Activated CD8-positive, alpha-beta memory T cell treated with anti-CD3 and anti-CD28 coated beads, Interleukin-2, amount 50 U/mL, for 24 hours (primary cell): ENCODE measurements around the gene DGCR6.
"Not testable (repeated sequence)": the region's sequence is repeated elsewhere in the genome, so short reads cannot be mapped to it uniquely, and the experiment has no call there.

ENCODE experiments used
- DNase-seq: peaks from one replicate; pipeline ENCODE4 v3.0.0-alpha.2; 2020; ENCODE audit errors: extremely low read depth

The DGCR6 gene

DNA sequence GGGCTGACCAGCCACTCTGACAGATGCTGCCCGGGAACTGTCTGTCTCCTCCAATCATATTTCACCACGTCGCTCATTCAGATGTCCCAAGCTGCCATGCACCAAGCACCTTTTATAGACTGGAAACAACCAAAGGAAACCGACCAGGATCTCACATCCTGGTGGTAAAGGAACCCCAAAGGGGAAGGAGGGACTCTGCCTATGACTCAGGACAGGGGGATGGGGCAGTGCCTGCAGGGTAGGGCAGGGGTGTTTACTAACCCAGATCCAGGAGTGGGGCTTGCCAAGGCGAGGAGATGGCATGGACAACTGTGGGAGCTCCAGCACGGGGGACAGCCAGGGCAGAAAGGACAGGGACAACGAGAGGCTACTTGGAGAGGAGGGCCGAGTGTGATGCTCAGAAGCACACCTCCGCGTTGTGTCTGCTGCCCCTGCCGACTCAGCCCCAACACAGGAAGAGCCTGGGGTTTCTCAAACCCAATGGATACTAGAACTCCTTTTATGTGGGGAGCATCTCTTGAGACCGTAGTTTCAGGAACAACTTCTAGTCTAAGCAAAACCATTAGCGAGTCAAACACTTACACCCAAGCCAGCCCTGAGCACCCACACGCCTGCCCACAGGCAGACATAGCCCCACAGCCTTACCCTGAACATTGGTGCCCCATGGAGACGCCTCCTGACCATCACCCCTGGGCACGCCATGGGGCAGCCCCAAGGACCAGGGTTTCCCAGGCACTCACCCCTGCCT, 26.0 kb downstream of the DGCR6 start:
- DNase-seq = no peak

DNA sequence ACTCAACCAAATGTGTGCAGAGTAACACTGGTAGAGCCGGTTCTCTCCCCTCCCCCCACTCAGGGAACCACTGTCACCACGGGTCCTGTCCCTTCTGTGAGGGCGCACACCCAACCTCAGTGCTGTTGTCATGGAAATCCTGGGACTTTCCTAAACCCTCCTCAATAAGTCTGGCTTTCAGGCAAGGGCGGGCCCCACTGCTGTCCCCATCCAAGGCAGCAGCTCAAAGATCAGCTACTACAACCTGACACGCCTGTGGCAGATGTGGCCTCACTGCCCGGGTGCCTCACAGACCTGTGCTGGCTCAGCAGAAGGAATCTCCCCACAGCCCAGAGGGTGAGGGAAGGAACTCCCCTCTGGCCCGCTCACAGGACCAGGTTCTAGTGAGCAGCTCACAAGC, 27.8 kb downstream of the DGCR6 start:
- DNase-seq = no peak

DNA sequence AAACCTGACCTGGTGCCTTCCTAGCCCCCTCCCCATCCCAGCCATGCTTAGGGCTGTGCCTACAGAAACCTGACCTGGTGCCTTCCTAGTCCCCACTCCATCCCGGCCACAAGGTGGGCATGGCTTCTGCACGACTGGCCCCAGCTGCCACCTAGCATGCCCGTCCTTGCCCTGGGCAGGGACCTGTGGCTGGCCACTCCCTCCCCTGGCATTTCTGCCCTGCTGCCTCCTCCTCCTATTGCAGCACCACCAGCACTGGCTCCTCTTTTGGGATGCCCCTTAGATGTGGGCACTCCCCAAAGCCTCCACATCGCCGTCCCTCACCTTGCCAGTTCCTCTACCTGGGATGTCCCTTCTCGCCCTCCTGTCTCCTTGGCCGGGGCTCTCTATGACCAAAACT, 28.6 kb downstream of the DGCR6 start:
- not testable (repeated sequence) for DNase-seq

DNA sequence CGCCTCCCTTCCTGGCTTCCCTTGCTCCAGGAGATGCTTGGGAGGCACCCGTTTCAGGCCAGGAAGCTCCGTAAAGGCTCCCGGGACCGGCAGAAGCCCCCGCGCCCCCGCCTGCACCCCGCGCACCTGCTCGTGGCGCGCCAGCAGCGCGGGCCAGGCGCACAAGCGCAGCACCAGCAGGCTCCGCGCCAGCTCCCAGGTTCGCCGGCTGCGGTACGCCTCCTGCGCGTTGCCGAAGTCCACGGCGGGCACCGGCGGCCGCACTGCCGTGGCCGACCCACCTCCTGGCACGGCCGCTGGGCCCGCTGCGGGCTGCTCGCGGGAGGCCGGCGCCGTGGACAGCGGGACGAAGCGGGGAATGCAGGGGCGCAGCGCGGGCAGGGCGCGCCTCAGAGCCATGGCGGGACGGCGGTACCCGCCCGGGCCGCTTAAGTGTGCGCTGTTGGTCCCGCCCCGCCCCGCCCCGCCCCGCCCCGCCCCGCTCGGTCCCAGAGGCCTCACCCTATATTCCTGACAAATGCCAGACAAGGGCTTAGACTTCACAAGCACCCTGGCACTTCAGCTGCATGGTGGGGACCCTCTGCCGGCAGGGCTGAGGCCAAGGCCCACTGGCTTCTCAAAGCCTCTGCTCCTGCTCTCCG, 29.9 kb downstream of the DGCR6 start, which contains the start of gene PRODH:
Gene PRODH, minus strand, starts transcription at position 405 of the 641 bp plus-strand sequence. Its CDS starts 6 bp downstream, at position 399.
- no peak for DNase-seq

DNA sequence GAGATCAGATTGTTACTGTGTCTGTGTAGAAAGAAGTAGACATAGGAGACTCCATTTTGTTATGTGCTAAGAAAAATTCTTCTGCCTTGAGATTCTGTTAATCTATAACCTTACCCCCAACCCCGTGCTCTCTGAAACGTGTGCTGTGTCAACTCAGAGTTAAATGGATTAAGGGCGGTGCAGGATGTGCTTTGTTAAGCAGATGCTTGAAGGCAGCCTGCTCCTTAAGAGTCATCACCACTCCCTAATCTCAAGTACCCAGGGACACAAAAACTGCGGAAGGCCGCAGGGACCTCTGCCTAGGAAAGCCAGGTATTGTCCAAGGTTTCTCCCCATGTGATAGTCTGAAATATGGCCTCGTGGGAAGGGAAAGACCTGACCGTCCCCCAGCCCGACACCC, 32.6 kb downstream of the DGCR6 start:
- not testable (repeated sequence) for DNase-seq

DNA sequence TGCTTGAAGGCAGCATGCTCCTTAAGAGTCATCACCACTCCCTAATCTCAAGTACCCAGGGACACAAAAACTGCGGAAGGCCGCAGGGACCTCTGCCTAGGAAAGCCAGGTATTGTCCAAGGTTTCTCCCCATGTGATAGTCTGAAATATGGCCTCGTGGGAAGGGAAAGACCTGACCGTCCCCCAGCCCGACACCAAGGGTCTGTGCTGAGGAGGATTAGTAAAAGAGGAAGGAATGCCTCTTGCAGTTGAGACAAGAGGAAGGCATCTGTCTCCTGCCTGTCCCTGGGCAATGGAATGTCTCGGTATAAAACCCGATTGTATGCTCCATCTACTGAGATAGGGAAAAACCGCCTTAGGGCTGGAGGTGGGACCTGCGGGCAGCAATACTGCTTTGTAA, 41.0 kb downstream of the DGCR6 start:
- not testable (repeated sequence) for DNase-seq

DNA sequence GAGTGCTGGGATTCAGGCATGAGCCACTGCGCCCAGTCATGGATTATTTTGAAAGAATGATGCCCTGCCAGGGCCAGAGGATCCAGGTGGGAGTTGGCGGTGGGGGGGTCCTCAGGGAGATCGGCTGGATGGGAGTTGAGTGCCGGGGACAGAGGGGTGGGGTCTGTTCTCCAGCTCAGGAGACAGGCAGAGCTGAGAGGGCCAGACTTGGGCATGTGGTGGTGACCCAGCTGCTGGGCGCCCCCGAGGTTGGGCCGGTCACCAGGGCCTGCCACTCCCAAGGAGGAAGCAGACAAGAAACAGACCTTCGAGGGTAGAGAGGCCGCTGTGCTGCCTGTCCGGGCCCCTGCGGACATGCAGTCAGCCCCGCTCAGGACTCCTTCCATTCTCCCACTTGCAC, 41.8 kb downstream of the DGCR6 start:
- DNase-seq = no peak

DNA sequence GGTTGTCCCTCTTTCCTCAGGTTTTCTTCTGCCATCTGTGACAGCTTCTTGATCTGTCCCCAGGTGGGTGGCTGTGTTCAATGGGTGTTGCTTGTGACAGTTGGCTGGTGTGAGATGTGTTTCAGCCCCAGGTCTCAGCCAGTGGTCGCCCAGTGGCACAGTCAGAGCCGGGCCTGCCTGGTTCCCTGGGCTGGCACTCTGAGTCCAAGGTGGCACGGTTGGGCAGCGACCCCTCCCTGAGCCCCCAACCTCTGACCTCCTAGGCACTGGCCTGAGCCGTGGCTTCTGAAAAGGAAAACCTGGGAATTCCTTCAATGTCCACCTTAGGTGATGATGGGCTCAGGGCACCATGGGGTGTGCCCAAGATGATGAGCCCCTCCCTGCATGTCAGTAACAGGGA, 44.0 kb downstream of the DGCR6 start:
- DNase-seq = no peak

DNA sequence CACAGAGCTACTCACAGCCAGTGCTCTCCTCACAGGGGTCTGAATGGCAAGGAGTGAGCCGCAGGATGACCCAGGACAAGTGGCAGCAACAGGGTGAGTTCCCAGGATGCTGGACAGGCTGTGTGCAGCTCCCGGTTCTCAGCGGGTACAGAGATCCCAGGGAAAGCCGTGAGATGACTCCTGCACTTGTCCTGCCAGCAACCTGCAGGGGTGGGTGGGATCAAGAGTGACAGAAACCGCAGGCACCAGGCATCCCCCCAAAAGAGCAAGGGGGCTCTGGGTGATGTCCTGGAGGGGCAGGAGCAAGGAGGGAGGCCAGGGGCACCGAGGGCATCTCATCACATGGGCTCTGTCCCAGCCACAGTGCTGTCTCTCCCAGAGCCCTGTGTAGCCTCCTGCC, 45.9 kb downstream of the DGCR6 start:
- no peak for DNase-seq

DNA sequence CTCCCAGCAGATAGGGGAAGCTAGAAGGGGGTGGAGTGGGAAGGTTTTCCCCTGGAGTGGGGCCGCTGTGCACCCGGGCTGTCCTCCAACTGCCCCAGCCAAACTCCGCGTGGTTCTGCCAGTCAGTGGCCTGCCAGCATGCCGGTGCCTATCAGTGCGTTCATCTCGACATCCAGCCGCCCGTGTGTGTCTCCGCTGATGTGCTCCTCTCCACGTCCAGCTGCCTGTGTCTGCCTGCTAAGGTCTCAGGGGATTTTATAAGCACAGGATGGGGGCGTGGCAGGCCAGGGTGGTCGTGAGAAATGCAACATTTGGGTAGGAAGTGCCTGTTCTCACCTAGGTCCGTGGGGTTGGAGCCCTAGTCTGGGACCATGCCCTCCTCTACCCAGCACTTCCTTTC, 47.0 kb downstream of the DGCR6 start:
- not testable (repeated sequence) for DNase-seq

DNA sequence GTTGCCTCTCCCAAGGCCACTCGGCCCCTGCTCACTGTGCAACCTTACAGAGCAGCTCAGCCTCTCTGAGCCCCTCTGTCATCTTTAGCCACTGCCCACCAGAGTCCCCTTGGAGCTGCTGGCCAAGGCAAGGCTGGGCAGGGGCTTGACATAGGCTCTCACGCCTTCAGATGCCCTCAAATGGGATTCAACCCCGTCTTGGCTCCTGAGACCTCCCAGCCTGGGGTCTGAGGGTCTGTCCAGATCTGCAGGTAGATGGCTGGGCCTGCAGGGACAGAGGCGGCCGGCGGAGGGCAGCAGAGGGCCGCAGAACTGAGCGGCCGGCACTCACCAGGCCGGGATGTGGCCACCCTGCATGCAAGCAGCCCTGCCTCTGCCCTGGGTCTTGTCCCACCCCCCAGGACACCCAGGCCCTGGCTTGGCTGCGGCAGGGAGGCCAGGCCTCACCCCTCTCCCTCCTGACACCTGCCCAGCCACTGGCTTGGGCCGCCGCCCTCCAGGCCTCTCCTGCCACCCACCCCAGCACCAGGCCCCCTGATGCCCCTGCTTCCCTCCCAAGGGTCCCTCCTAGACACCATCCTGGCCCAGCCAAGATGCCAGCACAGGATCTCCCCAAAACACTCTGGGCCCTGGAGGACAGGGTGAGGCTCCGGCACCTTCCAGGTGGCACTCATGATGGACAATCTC, 48.3 kb downstream of the DGCR6 start:
- DNase-seq = not testable (repeated sequence)

DNA sequence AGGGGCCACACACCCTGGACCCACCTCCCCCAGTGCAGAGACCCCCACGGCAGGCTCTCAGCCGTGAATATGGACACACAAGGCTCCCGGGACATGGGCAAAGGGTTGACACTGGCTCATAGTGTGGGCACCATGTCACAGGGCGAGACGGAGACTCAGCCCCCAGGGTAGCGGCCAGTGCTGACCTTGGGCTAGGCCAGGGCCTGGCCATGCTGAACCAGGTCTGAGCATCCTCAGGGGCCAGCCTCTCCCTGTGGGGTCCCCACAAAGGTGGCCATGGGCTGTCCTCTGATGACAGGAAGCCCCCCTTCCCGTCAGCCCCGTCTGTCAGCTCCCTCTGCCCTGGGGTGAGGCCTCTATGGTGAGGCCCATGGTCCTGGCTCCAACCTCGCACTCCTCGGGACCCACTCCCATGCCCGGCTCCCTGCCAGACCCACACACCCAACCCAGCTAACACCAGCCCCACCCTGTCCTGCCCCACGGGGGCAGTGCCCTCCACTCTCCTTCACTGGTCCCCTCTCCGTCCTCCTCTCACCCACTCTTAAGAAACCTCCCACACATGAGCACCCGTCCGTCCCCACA, 49.0 kb downstream of the DGCR6 start:
- no peak for DNase-seq

DNA sequence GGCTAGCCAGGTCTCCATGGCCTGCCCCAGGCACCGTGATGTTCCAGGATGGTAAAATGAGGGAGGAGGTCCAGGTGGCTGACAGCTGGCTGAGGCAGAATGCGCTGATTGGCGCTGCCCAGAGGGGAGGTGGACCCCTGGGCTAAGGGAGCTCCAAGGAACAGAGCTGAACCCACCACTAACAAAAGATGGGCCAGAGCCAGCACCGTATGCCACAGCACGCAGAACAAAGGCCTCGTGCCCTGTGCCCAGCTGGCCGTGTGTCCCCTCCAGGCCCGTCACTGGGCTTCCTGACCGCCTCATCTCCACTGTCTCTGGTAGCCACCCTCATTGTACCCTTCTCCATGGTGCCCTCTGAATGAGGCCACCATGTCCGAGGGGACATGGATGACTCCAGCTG, 49.6 kb downstream of the DGCR6 start:
- DNase-seq = no peak

DNA sequence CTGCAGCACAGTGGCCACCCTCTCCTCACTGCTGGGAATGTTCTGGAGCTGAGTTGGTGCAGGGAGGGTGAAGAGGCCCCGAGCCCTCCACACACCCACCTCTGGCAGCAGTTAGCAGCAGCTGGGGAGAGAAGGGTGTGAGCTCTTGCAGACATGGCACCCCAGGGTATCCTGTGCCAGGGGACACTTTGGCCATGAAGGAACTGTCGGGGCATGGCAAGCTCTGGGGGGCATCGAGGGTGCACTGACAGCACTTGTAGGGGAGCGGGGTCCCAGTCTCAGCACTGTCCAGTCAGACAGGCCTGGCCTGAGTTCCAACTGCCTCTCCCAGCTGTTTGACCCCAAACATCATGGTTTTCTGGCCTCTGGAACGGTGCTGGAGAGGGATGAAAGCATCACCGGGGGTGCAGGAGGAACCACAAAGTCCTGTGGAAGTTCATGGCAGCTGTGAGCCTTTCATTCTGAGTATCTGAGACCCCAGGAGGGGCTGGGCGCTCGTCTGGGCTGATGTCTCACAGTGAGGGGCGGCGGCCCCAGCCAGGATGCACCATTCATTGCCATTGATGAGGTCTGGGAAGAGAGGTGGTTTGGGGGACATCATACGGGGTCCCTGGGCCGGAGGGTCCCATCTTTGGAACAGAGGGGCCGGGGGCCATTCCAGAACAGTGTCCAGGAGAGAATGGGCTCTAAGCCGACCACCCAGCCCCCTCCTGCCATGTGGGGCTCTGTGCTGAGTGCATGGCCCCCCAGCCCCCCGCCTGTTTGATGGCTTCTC, 50.2 kb downstream of the DGCR6 start:
- DNase-seq = not testable (repeated sequence)

DNA sequence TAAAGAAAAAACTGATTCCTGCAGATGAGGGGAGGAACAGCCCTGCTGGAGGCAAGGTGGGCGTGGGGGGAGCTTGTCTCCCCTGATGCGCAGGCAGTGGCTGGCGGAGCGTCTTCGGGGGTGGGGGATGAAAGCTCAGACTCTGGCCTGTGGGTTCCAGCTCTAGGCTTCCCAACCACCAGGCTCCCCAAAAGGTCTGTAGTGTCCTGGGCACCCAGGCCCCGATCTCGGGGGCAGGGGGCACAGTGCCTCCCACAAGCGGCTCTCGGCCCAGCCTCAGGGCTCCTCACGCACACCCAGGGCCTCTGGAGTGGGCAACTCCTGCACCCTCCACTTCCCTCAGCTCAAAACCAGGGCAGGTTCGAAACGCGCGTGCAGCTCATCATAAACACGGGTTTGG, 50.8 kb downstream of the DGCR6 start:
- DNase-seq = not testable (repeated sequence)

DNA sequence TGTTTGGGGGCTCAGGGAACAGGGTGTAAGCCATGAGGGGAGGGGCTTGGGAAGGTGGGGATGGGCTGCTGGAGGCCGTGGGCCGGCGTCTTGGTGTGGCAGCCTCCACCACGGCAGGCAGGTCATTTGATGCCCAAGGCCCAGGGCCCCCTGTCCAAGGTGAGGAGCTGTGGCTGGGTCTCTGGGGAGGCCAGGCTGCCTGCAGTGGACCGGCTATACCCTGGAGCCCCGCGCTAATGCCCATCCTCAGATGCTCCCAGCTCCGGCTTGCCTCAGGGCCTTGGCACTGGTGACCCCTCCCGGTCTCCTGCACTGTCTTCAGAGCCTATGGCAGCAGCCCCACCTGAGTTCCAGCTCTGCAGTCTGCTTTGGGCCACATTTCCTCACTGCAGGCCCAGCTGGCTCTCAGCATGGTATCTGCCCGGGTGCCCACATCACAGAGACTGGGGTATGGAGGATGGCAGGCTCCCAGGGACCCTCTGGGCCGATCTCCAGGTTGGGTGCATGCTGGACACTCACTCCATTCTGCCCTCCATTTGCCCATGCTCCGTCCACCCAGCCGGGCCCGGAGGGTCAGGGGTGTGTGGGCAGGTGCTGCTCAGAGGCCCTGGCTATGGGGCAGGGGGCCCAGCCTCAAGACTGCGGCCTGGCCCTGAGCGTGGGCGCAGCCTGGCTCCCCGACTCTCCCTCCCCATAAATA, 51.7 kb downstream of the DGCR6 start:
- DNase-seq = not testable (repeated sequence)

DNA sequence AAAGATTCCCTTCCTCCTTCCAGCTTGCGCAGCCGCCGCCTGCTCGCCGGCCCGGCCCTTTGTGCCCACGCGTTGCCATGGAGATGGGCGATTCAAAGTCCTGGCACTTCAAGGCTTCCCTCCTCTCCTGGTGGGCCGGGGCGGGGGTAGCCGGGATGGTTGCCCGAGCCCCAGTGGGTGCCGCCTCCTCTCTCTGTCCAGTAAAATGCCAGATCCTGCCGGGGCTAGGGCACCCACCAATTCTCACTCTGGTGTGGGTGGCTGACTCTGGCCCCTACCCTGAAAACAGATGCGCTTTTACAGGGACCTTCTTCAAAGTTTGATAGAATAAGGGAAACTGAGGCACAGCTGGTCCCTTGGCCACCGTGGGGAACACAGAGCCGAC, 52.2 kb downstream of the DGCR6 start:
- DNase-seq = not testable (repeated sequence)

DNA sequence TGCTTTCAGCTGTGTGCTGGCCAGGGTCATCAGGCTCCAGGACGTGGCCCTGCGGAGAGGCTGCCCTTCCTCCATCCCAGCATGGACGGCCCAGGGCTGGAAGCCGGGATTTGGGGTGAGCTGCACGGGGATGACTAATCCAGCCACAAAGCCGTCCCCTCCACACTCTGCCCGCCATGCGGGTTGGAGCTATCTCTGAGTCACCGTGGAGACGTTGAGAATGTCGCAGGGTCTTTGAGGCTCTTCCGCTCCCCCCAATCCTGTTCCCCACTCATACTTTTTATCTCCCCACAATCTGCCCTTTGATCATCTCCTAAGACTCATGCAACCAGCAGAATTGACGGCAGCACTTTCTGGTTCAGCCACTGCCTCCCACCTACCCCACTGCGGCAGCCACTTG, 52.6 kb downstream of the DGCR6 start:
- not testable (repeated sequence) for DNase-seq

DNA sequence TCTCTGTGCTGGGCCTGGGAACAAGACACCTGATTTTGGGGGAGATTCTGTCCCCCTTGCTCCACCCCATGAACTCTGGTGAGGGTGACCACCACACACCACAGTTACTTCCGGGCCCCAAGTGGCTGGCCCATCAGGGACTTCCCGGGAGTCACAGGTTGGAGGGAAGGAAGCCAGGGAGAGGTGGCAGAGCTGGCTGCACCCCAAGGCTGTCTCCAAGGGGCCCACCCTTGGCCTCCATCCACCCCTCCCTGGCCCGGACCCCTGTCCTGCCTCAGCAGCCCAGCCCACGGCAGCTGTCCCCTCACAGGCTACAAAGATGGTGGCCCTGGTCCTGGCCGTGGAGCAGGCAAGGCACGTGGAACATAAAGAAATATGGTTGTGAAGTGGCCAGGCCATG, 53.1 kb downstream of the DGCR6 start:
- not testable (repeated sequence) for DNase-seq

DNA sequence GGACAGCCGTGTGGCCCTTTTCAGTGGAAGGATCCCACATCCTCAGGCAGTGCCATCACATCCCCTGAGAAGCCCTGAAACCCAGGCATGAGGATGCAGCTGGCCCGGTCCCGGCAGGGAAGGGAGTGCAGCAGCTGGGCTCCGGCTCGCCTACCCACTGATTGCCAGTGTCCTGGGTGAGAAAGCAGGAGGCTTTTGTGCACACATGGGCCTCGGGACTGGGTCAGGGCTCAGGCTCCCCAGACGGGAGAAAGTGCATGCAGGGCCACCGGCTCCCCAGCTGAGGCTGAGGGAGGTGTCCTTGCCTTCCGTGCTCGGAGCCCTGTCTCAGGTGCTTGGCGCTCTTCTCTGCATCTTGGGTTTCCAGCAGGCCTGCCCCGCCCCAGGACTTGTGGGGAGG, 53.6 kb downstream of the DGCR6 start:
- not testable (repeated sequence) for DNase-seq
